ENCODE measurements around the gene SUSD2.

SUSD2 gene

DNA sequence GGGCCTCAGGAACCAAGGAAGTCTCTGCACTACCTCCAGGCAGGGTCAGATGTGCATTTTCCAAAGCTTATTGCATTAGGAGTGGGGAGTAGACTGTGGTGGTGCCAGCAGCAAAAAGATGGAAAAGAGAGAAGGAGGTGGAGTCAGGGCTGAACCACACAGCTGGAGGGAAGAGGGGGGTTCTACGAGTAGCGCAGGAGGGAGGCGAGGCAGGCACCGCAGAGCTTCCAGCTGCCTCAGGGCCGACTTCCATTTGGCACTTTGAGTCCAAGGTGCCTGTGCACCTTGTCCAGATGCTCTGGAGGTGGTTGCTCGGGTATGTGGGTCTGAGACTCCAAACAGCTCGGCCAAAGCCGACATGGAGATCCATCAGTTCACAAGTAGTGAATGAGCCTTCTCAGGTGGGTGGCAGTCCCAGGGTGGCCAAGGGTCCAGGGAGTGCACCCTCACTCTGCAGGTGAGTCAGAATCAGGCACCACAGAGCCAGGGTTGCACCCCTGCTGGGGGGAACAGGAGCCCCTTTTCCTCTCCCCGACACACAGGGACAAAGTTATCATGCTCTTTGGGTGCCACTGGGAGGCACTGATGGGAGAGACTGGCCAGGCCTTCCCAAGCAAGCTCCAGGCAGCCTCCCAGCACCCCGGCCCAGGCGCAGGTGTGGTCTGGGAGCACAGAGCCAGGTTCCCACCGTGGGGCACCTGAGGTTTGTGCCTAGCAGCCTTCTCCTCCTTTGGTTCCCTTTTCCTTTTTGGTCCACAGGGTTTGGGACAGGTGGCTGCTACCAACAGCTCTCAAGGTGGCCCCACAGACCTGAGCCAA lies 33.4 kb downstream of the SUSD2 start:
- peaks cover 2% of the 10 kb centered on the region for H3K27me3 Mint-ChIP-seq (ENCODE audit: low read depth)
- no peak overlapping the region for H3K27ac Mint-ChIP-seq
- no peaks in the 10 kb centered on the region for H3K9me3 Mint-ChIP-seq
- DNase-seq (ENCODE audit: low spot score) = no peak
- H3K36me3 Mint-ChIP-seq (ENCODE audit: low read depth) = no peaks in the 10 kb centered on the region
- H3K4me3 Mint-ChIP-seq = no peak overlapping the region
- peaks cover 4% of the 10 kb centered on the region for H3K4me1 Mint-ChIP-seq (ENCODE audit: low read depth)

DNA sequence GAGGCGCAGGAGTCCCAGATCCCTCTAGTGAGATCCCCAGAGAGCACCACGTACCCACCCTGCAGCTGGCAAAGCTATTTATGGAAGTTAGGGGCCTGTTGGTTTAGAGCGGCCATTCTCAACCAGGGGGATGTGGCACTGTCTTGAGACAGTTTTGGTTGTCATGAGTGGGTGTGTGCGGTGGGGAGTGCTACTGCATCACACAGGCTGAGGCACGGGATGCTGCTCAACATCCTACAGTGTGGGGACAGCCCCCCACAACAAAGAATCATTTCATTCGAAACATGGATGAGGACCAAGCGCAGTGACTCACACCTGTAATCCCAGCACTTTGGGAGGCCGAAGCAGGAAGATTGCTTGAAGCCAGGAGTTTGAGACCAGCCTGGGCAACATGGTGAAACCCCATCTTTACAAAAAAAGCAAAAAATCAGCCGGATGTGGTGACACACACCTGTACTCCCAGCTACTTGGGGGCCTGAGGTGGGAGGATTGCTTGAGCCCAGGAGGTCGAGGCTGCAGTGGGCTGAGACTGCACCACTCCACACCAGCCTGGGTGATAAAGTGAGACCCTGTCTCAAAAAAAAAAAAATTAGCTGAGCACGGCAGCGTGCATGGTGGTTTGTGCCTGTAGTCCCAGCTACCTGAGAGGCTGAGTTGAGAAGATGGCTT lies 35.4 kb downstream of the SUSD2 start:
- H3K4me3 Mint-ChIP-seq = no peak overlapping the region
- no peaks in the 10 kb centered on the region for H3K36me3 Mint-ChIP-seq (ENCODE audit: low read depth)
- peaks cover 2% of the 10 kb centered on the region for H3K27me3 Mint-ChIP-seq (ENCODE audit: low read depth)
- H3K9me3 Mint-ChIP-seq = no peaks in the 10 kb centered on the region
- peaks cover 3% of the 10 kb centered on the region for H3K4me1 Mint-ChIP-seq (ENCODE audit: low read depth)
- no peak overlapping the region for H3K27ac Mint-ChIP-seq
- no peak for DNase-seq (ENCODE audit: low spot score)

DNA sequence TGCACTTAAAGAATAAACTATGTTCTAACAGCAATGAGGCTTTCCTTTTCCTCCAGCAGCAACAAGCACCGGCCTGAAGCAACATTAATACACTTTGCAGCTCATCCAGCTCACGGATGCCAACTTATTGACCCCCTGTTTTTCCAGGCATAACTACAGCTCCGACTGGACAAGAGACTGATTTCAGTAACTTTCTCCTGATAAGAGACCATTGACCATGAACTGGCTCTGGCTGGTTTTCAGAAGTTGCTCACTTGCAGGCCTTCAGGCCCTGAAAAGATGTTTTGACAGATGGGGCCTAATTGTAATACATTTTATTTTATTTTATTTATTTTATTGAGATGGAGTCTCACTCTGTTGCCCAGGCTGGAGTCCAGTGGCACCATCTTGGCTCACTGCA lies 36.1 kb downstream of the SUSD2 start:
- H3K4me1 Mint-ChIP-seq (ENCODE audit: low read depth) = peaks cover 3% of the 10 kb centered on the region
- H3K27me3 Mint-ChIP-seq (ENCODE audit: low read depth) = no peaks in the 10 kb centered on the region
- H3K4me3 Mint-ChIP-seq = no peak overlapping the region
- no peak overlapping the region for H3K27ac Mint-ChIP-seq
- H3K36me3 Mint-ChIP-seq (ENCODE audit: low read depth) = no peaks in the 10 kb centered on the region
- no peak for DNase-seq (ENCODE audit: low spot score)
- no peaks in the 10 kb centered on the region for H3K9me3 Mint-ChIP-seq

DNA sequence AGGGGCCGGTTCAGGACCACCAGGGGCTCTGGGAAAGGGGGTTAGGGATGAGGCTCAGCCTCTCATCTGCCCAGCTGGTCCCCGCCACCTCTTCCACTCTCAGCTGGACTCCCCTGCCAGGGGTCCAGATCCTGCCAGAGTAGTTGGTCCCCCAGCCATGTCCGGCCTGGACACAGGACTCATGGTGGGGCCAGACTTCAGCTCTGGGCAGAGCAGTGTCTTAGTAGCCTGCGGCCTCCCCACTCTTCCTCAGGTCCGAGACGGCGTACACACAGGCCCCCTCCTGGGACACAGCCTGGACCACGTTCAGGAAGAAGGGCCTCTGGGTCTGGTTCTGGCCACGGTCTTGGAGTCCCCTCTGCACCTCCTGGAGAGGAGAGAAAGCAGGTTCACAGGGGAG lies 38.5 kb downstream of the SUSD2 start:
- Mint-ChIP-seq H3K4me3 (no peak overlapping the region), H3K27me3 (ENCODE audit: low read depth) (no peaks in the 10 kb centered on the region), H3K4me1 (ENCODE audit: low read depth) (no peaks in the 10 kb centered on the region), H3K27ac (no peak overlapping the region), H3K9me3 (peaks cover 6% of the 10 kb centered on the region), H3K36me3 (ENCODE audit: low read depth) (peaks cover 2% of the 10 kb centered on the region)
- DNase-seq (ENCODE audit: low spot score) = no peak

DNA sequence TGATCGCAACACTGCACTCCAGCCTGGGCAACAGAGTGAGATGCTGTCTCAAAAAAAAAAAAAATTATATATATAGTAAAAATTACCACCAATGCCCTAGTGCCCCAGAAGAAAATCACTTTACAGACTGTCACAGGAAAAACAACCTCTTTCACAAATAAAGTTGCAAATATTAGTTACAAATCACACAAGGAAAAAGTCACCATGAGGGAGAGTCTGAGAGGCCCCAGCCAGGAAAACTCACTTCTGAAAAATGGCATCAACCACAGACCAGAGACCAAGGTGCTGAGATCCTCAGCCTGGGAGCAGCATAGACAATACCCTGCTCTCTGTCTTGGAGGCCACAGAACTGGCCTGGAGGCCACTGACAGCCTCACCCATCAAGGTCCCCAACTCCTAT lies 43.2 kb downstream of the SUSD2 start:
- DNase-seq (ENCODE audit: low spot score) = no peak
- Mint-ChIP-seq H3K36me3 (ENCODE audit: low read depth) (peaks cover 2% of the 10 kb centered on the region), H3K27me3 (ENCODE audit: low read depth) (no peaks in the 10 kb centered on the region), H3K4me3 (no peak overlapping the region), H3K4me1 (ENCODE audit: low read depth) (peaks cover 2% of the 10 kb centered on the region), H3K9me3 (peaks cover 6% of the 10 kb centered on the region), H3K27ac (no peak overlapping the region)

DNA sequence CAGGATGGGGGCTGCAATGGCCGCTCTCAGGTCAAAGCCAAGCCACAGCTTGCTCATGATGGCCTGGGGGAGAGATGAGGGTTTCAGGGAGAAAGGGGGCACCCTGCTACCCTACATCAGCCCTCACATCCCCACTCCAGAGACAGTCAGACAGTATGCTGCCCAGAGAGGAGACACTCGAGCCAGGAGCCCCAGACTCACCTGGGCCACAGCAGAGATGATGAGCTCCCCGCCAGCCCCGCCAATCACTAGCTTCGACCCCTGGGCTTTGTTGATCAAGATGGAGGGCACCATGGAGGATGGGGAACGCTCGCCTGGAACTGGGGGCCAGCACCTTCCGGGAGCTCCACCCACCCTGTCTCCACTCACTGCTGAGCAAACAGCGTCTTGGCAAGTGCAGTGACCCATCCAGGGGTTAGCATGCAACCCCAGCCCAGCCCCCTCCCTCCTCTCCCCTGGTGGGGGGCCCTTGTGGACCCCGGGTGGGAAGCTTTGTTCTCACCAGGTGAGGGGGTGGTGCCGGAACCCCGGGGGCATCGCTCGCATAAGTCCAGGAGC lies 43.8 kb downstream of the SUSD2 start:
- H3K27me3 Mint-ChIP-seq (ENCODE audit: low read depth) = no peaks in the 10 kb centered on the region
- no peak overlapping the region for H3K27ac Mint-ChIP-seq
- peaks cover 2% of the 10 kb centered on the region for H3K36me3 Mint-ChIP-seq (ENCODE audit: low read depth)
- peaks cover 6% of the 10 kb centered on the region for H3K9me3 Mint-ChIP-seq
- peaks cover 2% of the 10 kb centered on the region for H3K4me1 Mint-ChIP-seq (ENCODE audit: low read depth)
- H3K4me3 Mint-ChIP-seq = no peak overlapping the region
- no peak for DNase-seq (ENCODE audit: low spot score)

DNA sequence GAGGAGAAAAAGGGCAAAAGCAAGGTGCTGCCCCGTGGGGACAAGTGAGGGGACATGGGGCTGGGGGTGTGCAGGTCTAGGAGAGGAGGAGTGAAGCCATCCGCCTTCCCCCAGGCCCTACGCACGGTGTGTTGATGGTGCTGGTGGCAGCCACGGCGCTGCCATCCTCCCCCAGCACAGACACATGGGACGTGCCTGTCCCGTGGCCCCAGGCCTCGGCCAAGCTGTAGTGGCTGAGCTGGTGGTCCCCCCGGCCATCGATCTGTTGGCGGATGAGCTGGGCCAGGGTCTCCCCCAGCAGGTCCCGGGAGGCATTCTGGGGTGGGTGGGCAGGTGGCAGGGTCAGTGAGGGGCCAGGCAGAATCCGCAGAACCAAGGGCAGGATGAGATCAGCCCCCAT lies 44.7 kb downstream of the SUSD2 start:
- Mint-ChIP-seq H3K27me3 (ENCODE audit: low read depth) (no peaks in the 10 kb centered on the region), H3K4me1 (ENCODE audit: low read depth) (peaks cover 4% of the 10 kb centered on the region), H3K27ac (no peak overlapping the region), H3K4me3 (no peak overlapping the region), H3K9me3 (peaks cover 6% of the 10 kb centered on the region), H3K36me3 (ENCODE audit: low read depth) (peaks cover 2% of the 10 kb centered on the region)
- DNase-seq (ENCODE audit: low spot score) = no peak

DNA sequence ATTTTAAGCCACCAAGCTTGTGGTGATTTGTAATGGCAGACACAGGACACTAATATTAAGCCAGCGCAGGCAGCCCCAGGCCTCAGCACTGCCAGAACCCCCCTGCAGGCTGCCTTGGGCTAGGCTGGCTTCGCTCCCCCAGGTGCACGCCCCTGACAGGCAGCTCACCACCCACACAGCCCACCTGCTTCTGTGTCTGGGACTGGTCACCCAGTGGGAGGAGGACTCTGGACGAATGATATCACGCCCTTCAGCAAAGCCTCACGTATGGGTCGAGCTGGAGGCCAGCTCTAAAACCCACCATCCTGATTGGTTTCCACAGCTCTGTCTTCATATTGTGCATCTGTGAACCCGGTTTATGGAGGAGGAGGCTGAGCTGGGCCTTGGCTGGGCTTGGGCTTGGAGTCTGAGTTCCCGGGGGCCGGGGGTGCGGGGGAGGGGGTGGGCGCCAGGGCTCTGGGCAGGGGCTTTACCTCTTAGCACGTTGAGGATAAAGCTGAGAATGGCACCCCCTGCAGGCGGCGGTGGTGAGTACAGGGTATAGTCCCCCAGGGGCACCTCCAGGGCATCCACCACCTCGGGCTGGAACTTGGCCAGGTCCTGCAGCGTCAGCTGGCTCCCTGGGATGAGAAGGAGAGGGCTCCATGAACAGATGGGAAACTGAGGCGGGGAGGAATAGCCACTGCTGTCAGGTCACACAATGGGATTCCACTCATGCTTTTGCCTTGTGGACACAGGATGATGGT lies 49.8 kb downstream of the SUSD2 start:
- Mint-ChIP-seq H3K27me3 (ENCODE audit: low read depth) (no peaks in the 10 kb centered on the region), H3K36me3 (ENCODE audit: low read depth) (no peaks in the 10 kb centered on the region), H3K9me3 (no peaks in the 10 kb centered on the region), H3K27ac (peak overlapping the region; percentile 38), H3K4me1 (ENCODE audit: low read depth) (peaks cover 8% of the 10 kb centered on the region), H3K4me3 (no peak overlapping the region)
- peak; percentile 42 for DNase-seq (ENCODE audit: low spot score)

DNA sequence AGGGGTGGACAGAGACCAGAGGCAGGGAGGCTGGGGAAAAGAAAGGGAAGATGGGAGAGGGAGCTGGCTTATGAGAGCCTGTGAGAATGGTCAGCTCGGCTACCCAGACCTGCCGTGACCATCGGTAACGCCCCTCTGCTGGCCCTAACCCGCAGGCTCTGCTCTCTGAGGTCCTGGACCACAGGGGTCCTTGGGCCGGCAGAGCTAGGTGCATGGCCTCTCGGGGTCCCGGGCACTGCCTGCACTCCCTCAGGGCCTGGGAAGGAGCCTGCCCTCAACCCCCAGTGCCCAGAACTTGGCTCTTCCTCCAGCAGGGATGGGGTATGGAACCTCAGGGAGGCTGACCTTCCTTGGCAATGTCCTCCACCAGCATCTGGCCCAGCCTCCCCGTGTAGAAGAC lies 50.4 kb downstream of the SUSD2 start:
- Mint-ChIP-seq H3K4me3 (no peak overlapping the region), H3K9me3 (no peaks in the 10 kb centered on the region), H3K27ac (peak overlapping the region; percentile 38), H3K4me1 (ENCODE audit: low read depth) (peaks cover 8% of the 10 kb centered on the region), H3K27me3 (ENCODE audit: low read depth) (no peaks in the 10 kb centered on the region), H3K36me3 (ENCODE audit: low read depth) (no peaks in the 10 kb centered on the region)
- no peak for DNase-seq (ENCODE audit: low spot score)

DNA sequence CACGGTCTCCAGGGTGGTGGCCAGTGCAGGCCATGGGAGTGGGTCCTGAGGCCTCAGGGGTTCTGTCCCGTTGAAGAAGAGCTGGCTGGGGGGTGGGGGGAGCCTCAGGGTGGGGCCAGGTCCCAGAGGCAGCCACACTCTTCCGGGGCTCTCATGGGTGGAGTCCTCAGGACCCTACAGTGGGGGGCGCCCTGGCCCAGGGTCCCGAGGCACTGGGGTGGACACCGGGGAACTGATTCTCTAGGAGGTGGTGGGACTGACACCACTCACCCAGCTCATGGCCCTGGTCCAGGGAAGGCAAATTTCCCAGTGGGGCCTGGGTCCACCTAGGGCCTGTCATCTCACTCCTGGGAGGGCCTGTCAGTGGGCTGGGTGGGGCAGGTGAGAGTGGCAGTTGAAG lies 50.8 kb downstream of the SUSD2 start:
- Mint-ChIP-seq H3K27ac (no peak overlapping the region), H3K4me1 (ENCODE audit: low read depth) (peaks cover 8% of the 10 kb centered on the region), H3K4me3 (no peak overlapping the region), H3K27me3 (ENCODE audit: low read depth) (no peaks in the 10 kb centered on the region), H3K36me3 (ENCODE audit: low read depth) (no peaks in the 10 kb centered on the region), H3K9me3 (no peaks in the 10 kb centered on the region)
- DNase-seq (ENCODE audit: low spot score) = no peak

DNA sequence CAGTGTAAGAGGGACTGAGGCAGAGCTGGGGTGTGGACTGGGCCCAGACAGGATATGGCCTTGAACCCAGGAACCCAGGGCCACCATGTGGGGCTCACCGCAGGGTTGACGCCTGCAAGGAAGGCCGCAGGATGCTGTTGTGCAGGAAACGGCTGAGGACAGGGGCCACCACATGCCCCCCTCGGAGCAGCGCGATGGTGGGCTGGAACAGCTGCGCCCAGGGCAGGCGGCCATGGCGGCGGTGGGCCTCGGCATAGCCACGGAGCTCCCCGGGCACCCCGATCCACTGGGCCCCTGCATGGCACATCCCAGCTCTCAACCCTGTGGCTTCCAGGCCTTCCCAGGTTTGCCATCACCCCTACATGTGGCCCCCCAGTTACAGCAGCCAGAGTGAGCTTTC lies 51.4 kb downstream of the SUSD2 start:
- H3K27ac Mint-ChIP-seq = no peak overlapping the region
- H3K36me3 Mint-ChIP-seq (ENCODE audit: low read depth) = no peaks in the 10 kb centered on the region
- no peaks in the 10 kb centered on the region for H3K27me3 Mint-ChIP-seq (ENCODE audit: low read depth)
- H3K4me3 Mint-ChIP-seq = no peak overlapping the region
- H3K4me1 Mint-ChIP-seq (ENCODE audit: low read depth) = peaks cover 9% of the 10 kb centered on the region
- DNase-seq (ENCODE audit: low spot score) = no peak
- H3K9me3 Mint-ChIP-seq = no peaks in the 10 kb centered on the region

DNA sequence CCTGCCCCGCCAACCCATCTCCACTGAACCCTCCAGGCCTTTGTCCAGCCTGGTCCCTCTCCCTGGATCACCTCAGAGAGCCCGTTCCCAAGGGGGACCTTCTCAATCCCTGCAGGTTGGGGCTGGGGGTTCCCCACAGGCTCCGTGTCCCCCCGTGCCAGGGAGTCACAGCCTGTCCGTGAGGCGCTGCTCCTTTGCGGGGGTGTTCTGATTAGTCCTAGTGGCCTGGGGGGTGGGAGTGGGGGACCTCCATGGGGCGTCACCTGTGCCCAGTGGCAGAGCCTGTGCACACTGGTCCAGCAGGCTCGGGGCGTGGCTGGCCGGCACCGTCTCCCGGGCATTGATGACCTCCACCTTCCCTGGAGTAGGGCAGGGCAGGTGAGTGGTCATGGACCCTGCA lies 51.9 kb downstream of the SUSD2 start:
- Mint-ChIP-seq H3K27me3 (ENCODE audit: low read depth) (no peaks in the 10 kb centered on the region), H3K4me3 (no peak overlapping the region), H3K4me1 (ENCODE audit: low read depth) (peaks cover 9% of the 10 kb centered on the region), H3K27ac (no peak overlapping the region), H3K36me3 (ENCODE audit: low read depth) (no peaks in the 10 kb centered on the region), H3K9me3 (no peaks in the 10 kb centered on the region)
- no peak for DNase-seq (ENCODE audit: low spot score)

DNA sequence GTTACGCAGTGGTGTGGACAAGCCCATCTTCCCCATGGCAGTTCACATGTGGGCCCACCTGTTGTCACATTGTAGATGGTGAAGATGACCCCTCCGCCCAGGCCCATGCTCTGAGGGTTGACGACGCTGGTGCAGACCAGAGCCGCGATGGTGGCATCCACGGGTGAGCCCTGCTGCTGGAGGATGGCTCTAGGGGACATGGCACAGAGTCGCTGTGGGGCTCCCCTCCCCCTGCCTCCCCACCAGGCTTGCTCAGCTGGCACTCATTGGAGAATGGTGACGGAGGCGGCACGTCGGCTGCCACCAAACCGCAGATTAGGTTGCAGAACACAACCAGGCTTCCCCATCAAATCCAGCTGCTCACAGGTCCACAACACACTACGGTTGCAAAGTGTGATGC lies 52.5 kb downstream of the SUSD2 start:
- Mint-ChIP-seq H3K27me3 (ENCODE audit: low read depth) (no peaks in the 10 kb centered on the region), H3K4me3 (no peak overlapping the region), H3K27ac (no peak overlapping the region), H3K4me1 (ENCODE audit: low read depth) (peaks cover 9% of the 10 kb centered on the region), H3K36me3 (ENCODE audit: low read depth) (no peaks in the 10 kb centered on the region), H3K9me3 (no peaks in the 10 kb centered on the region)
- no peak for DNase-seq (ENCODE audit: low spot score)

DNA sequence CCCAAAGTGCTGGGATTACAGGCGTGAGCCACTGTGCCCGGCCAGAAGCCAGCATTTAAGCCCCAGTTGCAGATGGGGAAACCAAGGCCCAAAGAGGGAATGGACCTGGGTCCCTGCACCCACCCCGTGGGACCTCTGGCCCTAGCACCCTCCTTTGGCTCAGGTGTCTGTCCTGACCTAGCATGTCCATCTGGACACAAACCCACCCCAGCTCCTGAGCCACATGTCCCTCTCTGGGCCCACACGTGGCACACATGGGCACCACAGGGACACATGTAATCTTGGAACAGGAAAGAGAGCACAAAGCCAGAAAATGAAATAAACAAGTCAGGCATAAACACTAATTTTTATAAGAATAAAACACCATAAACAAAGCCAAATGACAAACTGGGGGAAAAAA lies 54.0 kb downstream of the SUSD2 start:
- no peaks in the 10 kb centered on the region for H3K9me3 Mint-ChIP-seq
- H3K36me3 Mint-ChIP-seq (ENCODE audit: low read depth) = no peaks in the 10 kb centered on the region
- no peak for DNase-seq (ENCODE audit: low spot score)
- no peak overlapping the region for H3K27ac Mint-ChIP-seq
- peaks cover 13% of the 10 kb centered on the region for H3K4me1 Mint-ChIP-seq (ENCODE audit: low read depth)
- no peaks in the 10 kb centered on the region for H3K27me3 Mint-ChIP-seq (ENCODE audit: low read depth)
- no peak overlapping the region for H3K4me3 Mint-ChIP-seq

All from T-helper 2 cell treated with Interferon-gamma antibody and Interleukin-4, amounts not matched to agents 5 μg/mL and 100 μg/mL, for 36 hours (primary cell).